Stimulated activated naive B cell treated with anti-CD40 and anti-IgM and Interleukin-4, amounts not matched to agents 10 μg/mL and 1 μg/mL and 100 μg/mL, for 72 hours (primary cell): ENCODE data around the gene CCT8.

Experiments used
- ATAC-seq, 2 donors: fragments of 150-1000 bp; cut with Tn5 transposase; replicated peaks; 2 replicates each; pipeline ENCODE4 v1.10.0; 2021; ENCODE audit warnings: moderate library complexity in 1 of 2
- DNase-seq: peaks from one replicate; pipeline ENCODE4 v3.0.0; 2021
- H3K27ac Mint-ChIP-seq: one replicate; pipeline ENCODE4 v1.8.0; 2022; ENCODE audit warnings: mild to moderate bottlenecking, mixed read lengths
- H3K27me3 Mint-ChIP-seq, 2 donors: one replicate each; pipeline ENCODE4 v1.8.0; 2022; ENCODE audit warnings: mixed read lengths in 2 of 2
- H3K36me3 Mint-ChIP-seq, 2 donors: one replicate each; pipeline ENCODE4 v1.8.0; 2022; ENCODE audit warnings: mixed read lengths in 2 of 2, mild to moderate bottlenecking in 1 of 2
- H3K4me1 Mint-ChIP-seq, 2 donors: one replicate each; pipeline ENCODE4 v1.8.0; 2022; ENCODE audit warnings: mixed read lengths in 2 of 2, mild to moderate bottlenecking in 1 of 2
- H3K4me3 Mint-ChIP-seq, 2 donors: one replicate each; pipeline ENCODE4 v1.8.0; 2022; ENCODE audit warnings: mild to moderate bottlenecking in 2 of 2, mixed read lengths in 2 of 2, moderate library complexity in 1 of 2
- H3K9me3 Mint-ChIP-seq, 2 donors: one replicate each; pipeline ENCODE4 v1.8.0; 2022; ENCODE audit warnings: mixed read lengths in 2 of 2, mild to moderate bottlenecking in 1 of 2

Gene CCT8

GRCh38 chr21:29064850-29065481, 8.5 kb downstream of the CCT8 start:
- Mint-ChIP-seq H3K9me3 (no peaks in the 10 kb centered on the region), H3K27me3 (no peaks in the 10 kb centered on the region), H3K4me1 (peaks cover 5 to 9% of the 10 kb centered on the region in 2 donors), H3K36me3 (peaks cover 29 to 51% of the 10 kb centered on the region in 2 donors), H3K27ac (peak overlapping the region; percentile 57), H3K4me3 (no peak overlapping the region)
- peak; percentile 80 to 93 for ATAC-seq
- DNase-seq = no peak

- H3K27me3 Mint-ChIP-seq = no peaks in the 10 kb centered on the region
- H3K36me3 Mint-ChIP-seq = peaks cover 15 to 20% of the 10 kb centered on the region in 2 donors
- no peak for DNase-seq
- ATAC-seq = no peak
- H3K27ac Mint-ChIP-seq = peak overlapping the region; percentile 9
- no peaks in the 10 kb centered on the region for H3K9me3 Mint-ChIP-seq
- H3K4me1 Mint-ChIP-seq = peaks cover 0 to 7% of the 10 kb centered on the region in 2 donors
- H3K4me3 Mint-ChIP-seq = no peak overlapping the region
Observed at GRCh38 chr21:29056538-29057050, 16.9 kb downstream of the CCT8 start.

DNA sequence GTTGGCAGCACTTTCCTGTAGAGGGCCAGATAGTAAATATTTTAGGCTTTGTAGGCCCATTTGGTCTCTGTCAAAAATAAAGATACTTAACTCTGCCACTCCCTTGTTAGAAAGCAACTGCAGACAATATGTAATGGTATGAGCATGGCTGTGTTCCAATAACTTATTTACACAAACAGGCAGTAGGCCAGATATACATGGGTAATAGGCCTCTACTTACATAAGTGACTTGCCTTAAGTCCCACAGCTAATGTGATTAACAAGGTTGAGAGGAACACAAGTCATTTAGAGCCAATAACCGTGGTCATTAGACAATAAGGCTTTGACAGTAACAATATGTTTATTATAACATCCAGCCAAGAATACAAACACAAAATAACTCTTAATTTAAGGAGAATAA, 17.4 kb downstream of the CCT8 start:
- no peak for ATAC-seq
- peak overlapping the region; percentile 9 for H3K27ac Mint-ChIP-seq
- H3K9me3 Mint-ChIP-seq = no peaks in the 10 kb centered on the region
- no peak overlapping the region for H3K4me3 Mint-ChIP-seq
- peaks cover 10 to 14% of the 10 kb centered on the region in 2 donors for H3K36me3 Mint-ChIP-seq
- DNase-seq = no peak
- H3K27me3 Mint-ChIP-seq = no peaks in the 10 kb centered on the region
- H3K4me1 Mint-ChIP-seq = peaks cover 0 to 7% of the 10 kb centered on the region in 2 donors

- Mint-ChIP-seq H3K27ac (peak overlapping the region; percentile 59), H3K4me3 (no peak overlapping the region), H3K36me3 (peaks cover 8 to 12% of the 10 kb centered on the region in 2 donors), H3K9me3 (no peaks in the 10 kb centered on the region), H3K4me1 (peaks cover 0 to 7% of the 10 kb centered on the region in 2 donors), H3K27me3 (no peaks in the 10 kb centered on the region)
- ATAC-seq = no peak
- no peak for DNase-seq
Observed at GRCh38 chr21:29055080-29055479, 18.4 kb downstream of the CCT8 start.

DNA sequence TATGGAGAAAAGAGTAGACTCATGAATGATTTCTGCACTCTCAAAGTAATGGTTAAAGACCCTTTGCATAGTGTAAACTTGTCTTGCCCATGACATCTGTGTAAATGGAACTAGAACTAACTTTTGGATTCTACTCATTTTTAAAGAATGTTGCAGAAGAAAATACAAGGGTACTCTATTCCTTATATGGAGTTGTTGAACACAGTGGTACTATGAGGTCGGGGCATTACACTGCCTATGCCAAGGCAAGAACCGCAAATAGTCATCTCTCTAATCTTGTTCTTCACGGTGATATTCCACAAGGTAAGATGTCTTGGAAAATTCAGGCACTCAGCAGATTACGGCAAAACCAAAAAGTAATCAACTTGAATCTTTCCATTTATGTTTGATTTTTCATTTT, 19.8 kb downstream of the CCT8 start:
- Mint-ChIP-seq H3K27ac (peak overlapping the region; percentile 51), H3K4me3 (no peak overlapping the region), H3K9me3 (no peaks in the 10 kb centered on the region), H3K36me3 (peaks cover 8 to 19% of the 10 kb centered on the region in 2 donors), H3K4me1 (peaks cover 0 to 7% of the 10 kb centered on the region in 2 donors), H3K27me3 (no peaks in the 10 kb centered on the region)
- ATAC-seq (peak in 1 of 2 donors; percentile 26), DNase-seq (no peak)

DNA sequence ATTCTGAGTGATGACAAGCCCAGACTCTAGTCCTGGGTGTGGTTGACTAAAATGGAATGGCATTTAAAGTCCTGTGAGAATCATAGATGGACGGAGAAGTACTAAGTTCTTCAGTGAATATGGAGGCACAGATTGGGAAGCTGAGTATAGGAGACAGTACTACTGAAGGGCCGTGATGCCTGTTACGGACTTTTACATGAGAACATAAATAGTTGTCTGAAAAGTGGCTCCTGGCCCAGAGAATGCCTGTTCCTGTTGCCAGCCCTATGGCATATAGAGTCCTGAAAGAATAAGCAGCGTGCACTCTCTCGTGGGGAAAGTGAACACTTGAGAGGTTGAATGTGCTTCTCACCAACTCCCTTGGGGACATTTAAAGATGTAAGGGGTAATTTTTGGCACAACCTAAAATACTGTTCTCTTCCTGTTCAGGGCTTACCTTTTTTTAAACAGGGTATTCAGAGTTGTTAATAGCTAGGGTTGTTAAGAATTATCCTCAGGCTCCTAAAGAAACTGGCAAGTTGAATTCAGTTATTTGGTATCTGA, 20.4 kb downstream of the CCT8 start:
- Mint-ChIP-seq H3K4me1 (peaks cover 0 to 7% of the 10 kb centered on the region in 2 donors), H3K9me3 (no peaks in the 10 kb centered on the region), H3K4me3 (no peak overlapping the region), H3K27me3 (no peaks in the 10 kb centered on the region), H3K36me3 (peaks cover 8 to 16% of the 10 kb centered on the region in 2 donors), H3K27ac (peak overlapping the region; percentile 51)
- ATAC-seq (peak; percentile 41 to 53), DNase-seq (no peak)

DNA sequence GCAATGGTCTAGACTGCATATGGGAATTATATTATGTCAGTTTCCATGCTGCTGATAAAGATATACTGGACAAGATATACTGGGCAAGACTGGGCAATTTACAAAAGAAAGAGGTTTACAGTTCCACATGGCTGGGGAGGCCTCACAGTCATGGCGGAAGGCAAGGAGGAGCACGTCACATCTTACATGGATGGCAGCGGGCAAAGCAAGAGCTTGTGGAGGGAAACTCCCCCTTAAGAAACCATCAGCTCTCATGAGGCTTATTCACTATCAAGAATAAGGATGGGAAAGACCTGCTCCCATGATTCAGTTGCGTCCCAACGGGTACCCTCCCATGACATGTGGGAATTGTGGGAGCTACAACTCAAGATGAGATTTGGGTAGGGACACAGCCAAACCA, 21.2 kb downstream of the CCT8 start:
- H3K9me3 Mint-ChIP-seq = no peaks in the 10 kb centered on the region
- peaks cover 0 to 7% of the 10 kb centered on the region in 2 donors for H3K4me1 Mint-ChIP-seq
- H3K27ac Mint-ChIP-seq = no peak overlapping the region
- no peaks in the 10 kb centered on the region for H3K27me3 Mint-ChIP-seq
- DNase-seq = no peak
- no peak overlapping the region for H3K4me3 Mint-ChIP-seq
- no peak for ATAC-seq
- peaks cover 12 to 13% of the 10 kb centered on the region in 2 donors for H3K36me3 Mint-ChIP-seq

DNA sequence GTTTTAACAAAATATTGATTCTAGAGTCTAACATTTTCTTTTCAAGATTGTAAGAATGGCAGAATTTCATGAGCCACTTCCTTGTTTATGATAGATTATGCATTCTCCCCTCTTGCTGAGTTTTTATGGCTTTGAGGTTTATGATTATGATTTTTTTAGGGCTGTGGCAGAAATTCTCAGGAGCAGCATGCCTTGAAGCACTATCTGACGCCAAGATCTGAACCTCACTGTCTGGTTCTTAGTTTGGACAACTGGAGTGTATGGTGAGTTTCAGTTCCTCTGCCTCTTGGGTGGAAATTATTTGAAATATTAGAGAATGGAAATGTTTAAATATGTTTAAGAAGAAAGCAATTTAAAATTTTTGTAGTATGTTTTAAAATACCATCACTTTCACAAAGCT, 38.8 kb downstream of the CCT8 start:
- Mint-ChIP-seq H3K36me3 (peaks cover 26 to 43% of the 10 kb centered on the region in 2 donors), H3K4me1 (peaks cover 10 to 24% of the 10 kb centered on the region in 2 donors), H3K4me3 (no peak overlapping the region), H3K9me3 (no peaks in the 10 kb centered on the region), H3K27ac (no peak overlapping the region), H3K27me3 (no peaks in the 10 kb centered on the region)
- DNase-seq = no peak
- peak; percentile 67 to 76 for ATAC-seq

DNA sequence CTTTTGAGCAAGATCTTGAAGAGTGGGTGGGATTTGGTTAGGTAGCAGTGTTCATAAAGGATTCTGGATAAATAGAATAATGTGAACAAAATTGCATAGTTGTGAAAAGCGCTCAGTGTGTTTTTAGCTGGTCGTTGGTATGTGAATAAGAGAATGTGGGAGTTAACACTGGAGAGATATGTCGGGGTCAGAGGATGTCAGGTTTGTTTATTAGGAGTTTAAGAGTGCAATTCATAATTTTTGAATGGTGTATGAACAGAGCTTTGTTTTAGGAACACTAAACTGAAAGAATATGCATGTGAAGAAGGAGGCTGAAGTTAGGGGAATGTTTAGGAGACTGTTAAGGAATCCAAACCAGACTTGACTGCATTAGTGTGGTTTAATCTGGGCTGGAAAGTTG, 39.6 kb downstream of the CCT8 start:
- Mint-ChIP-seq H3K4me3 (no peak overlapping the region), H3K36me3 (peaks cover 26 to 47% of the 10 kb centered on the region in 2 donors), H3K4me1 (peaks cover 14 to 32% of the 10 kb centered on the region in 2 donors), H3K27me3 (no peaks in the 10 kb centered on the region), H3K27ac (no peak overlapping the region), H3K9me3 (no peaks in the 10 kb centered on the region)
- ATAC-seq (no peak), DNase-seq (no peak)

DNA sequence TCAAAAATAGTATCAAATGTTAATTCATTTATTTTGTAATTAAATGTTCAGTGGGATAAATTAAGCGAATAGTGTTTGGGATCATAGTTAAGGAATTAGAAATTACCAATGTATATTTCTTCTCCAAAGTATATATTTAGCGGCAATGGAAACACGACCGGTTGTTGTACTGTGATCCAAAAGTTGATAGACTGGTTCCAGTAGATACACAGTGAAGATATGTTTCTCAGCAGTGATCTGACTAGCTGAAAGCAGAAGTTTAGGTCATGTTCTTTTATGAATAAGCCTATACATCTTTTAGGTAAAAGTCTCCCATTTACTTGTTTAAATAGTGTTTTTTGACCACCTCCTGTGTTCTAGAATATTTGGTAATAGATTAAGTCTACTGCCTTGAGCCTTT, 40.1 kb downstream of the CCT8 start:
- Mint-ChIP-seq H3K4me1 (peaks cover 14 to 32% of the 10 kb centered on the region in 2 donors), H3K27ac (no peak overlapping the region), H3K4me3 (no peak overlapping the region), H3K27me3 (no peaks in the 10 kb centered on the region), H3K36me3 (peaks cover 27 to 53% of the 10 kb centered on the region in 2 donors), H3K9me3 (no peaks in the 10 kb centered on the region)
- DNase-seq (no peak), ATAC-seq (no peak)

DNA sequence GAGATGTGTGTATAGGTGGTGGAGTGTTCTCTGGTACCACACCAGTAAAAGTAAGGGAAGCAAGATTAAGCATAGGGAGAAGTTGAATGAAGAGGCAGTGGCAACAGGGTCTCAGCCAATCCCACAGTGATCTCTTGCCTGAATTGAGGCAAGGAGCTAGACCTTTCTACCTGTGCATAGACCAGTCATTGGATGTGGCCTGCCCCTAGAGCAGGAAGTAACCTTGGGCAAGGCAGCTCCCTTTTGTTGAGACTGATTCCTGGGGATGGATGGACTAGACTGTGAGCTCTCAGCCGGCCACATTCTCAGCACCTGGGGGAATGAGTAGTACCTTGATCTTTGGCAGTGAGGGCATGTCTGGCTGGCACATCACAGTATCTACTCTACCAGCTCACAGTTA, 42.5 kb downstream of the CCT8 start:
- ATAC-seq = no peak
- Mint-ChIP-seq H3K4me3 (no peak overlapping the region), H3K4me1 (peaks cover 18 to 35% of the 10 kb centered on the region in 2 donors), H3K36me3 (peaks cover 26 to 47% of the 10 kb centered on the region in 2 donors), H3K27me3 (no peaks in the 10 kb centered on the region), H3K27ac (peak overlapping the region; percentile 2), H3K9me3 (no peaks in the 10 kb centered on the region)
- DNase-seq = no peak

DNA sequence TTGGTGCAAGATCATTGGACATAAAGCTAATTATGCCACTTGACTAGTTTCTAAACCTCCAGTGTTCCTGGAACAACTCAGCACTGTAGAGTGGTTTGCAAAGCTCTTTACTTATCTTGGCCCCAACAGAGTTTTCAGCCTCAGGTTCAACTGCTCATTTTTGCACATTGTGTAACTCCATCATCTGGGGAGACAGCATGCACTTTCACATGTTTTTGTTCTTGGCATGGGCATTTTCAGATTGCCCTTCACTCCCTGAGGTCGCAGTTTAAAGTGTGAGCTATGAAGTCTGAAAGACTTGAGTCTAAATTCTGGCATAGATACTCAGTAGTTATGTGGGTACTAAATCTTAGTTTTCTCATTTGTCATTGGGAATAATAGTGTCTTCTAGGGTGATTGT, 43.9 kb downstream of the CCT8 start:
- Mint-ChIP-seq H3K27ac (no peak overlapping the region), H3K4me1 (peaks cover 22 to 37% of the 10 kb centered on the region in 2 donors), H3K36me3 (peaks cover 26 to 43% of the 10 kb centered on the region in 2 donors), H3K4me3 (no peak overlapping the region), H3K27me3 (no peaks in the 10 kb centered on the region), H3K9me3 (no peaks in the 10 kb centered on the region)
- no peak for DNase-seq
- ATAC-seq = no peak

DNA sequence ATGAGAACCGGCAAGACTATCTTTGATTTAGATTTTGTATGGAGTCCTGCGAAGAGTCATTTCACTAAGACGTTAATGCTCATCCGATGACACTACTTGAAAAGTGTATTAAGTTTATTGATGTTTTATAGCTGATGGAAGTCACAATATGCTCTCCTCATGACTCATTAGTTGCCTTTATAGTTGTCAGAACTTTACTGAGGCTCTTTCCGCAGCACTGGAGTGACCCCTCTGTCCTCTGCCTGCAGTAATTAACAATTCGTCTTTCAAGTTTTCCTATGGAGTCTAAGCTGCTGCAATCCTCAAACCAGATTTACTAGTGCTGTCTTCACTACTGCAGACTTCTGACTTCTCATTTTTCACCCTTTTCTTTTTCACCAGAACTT, 48.1 kb downstream of the CCT8 start:
- Mint-ChIP-seq H3K4me1 (peaks cover 19 to 26% of the 10 kb centered on the region in 2 donors), H3K9me3 (no peaks in the 10 kb centered on the region), H3K36me3 (peaks cover 13 to 19% of the 10 kb centered on the region in 2 donors), H3K27me3 (no peaks in the 10 kb centered on the region), H3K27ac (peak overlapping the region; percentile 99), H3K4me3 (peak overlapping the region; percentile 98)
- ATAC-seq (no peak), DNase-seq (no peak)

- H3K4me3 Mint-ChIP-seq = peak within 1 kb of the TSS; percentile 98
- ATAC-seq (peak; percentile 97 to 98), DNase-seq (peak; percentile 98)
- H3K27me3 Mint-ChIP-seq = no peaks in the 10 kb centered on the region
- H3K4me1 Mint-ChIP-seq = peaks cover 22 to 26% of the 10 kb centered on the region in 2 donors
- H3K36me3 Mint-ChIP-seq = peaks cover 13 to 20% of the 10 kb centered on the region in 2 donors
- H3K27ac Mint-ChIP-seq = peak within 1 kb of the TSS; percentile 99
- no peaks in the 10 kb centered on the region for H3K9me3 Mint-ChIP-seq
Observed at GRCh38 chr21:29024474-29025327, 48.7 kb downstream of the CCT8 start, which contains the start of gene USP16. Gene USP16 (plus strand): TSS chr21:29024668. CDS start chr21:29027914, 3,246 bp downstream.
